BJ (cell line): Measurements from ENCODE around the gene CACNA1C. TPM values are rescaled to one million over a fixed set of nuclear protein-coding genes. Genes with fewer than 3 reads are reported as not detected.

Source experiments
- CTCF ChIA-PET: fragments of 350-600 bp; formaldehyde crosslinking; extraction: SDS; loops from one replicate; lab custom pipeline; 2021; ENCODE audit warnings: antibody characterized with exemption, inconsistent platforms; lab: Yijun Ruan, JAX
- POLR2A ChIA-PET: fragments of 300-600 bp; sonication (Branson Sonifier 250); formaldehyde crosslinking; extraction: SDS; loops from one replicate; lab custom pipeline; 2021; ENCODE audit warnings: antibody characterized with exemption; lab: Charles Lee
- DNase-seq: peaks from one replicate; pipeline ENCODE4 v3.0.0-alpha.2; 2011; ENCODE audit warnings: low read depth
- H3K27me3 ChIP-seq: 2 replicates; pipeline ENCODE4 v1.6.0; 2011; ENCODE audit warnings: low read length; ENCODE audit not compliant: control insufficient read depth, insufficient read depth
- H3K36me3 ChIP-seq: 2 replicates; pipeline ENCODE4 v1.5.1; 2011; ENCODE audit warnings: low read length; ENCODE audit not compliant: control insufficient read depth, insufficient read depth
- H3K4me3 ChIP-seq: 2 replicates; pipeline ENCODE4 v1.5.1; 2011; ENCODE audit warnings: low read depth, mild to moderate bottlenecking, control low read depth, low read length
- polyA plus RNA-seq: library from polyadenylated mRNA; depleted of rRNA; stranded (reverse); fragments of >200 nt; gene quantifications from 2 replicates; pipeline ENCODE4 v1.2.3, GENCODE V29; 2011
- TF ChIP-seq, protein P1 (sequence below): IDR thresholded peaks from 2 replicates; pipeline ENCODE4 v1.5.1; 2011; ENCODE audit warnings: low read depth, mild to moderate bottlenecking, control low read depth, inconsistent platforms, low read length, moderate library complexity; ENCODE audit not compliant: insufficient read depth

Gene CACNA1C
- polyA plus RNA-seq, 1 experiment: 14.7 TPM

GRCh38 chr12:2231956-2232355 is 179.2 kb downstream of the CACNA1C start:
- no peaks in the 10 kb centered on the region for H3K27me3 ChIP-seq
- TF ChIP-seq, protein P1, sequence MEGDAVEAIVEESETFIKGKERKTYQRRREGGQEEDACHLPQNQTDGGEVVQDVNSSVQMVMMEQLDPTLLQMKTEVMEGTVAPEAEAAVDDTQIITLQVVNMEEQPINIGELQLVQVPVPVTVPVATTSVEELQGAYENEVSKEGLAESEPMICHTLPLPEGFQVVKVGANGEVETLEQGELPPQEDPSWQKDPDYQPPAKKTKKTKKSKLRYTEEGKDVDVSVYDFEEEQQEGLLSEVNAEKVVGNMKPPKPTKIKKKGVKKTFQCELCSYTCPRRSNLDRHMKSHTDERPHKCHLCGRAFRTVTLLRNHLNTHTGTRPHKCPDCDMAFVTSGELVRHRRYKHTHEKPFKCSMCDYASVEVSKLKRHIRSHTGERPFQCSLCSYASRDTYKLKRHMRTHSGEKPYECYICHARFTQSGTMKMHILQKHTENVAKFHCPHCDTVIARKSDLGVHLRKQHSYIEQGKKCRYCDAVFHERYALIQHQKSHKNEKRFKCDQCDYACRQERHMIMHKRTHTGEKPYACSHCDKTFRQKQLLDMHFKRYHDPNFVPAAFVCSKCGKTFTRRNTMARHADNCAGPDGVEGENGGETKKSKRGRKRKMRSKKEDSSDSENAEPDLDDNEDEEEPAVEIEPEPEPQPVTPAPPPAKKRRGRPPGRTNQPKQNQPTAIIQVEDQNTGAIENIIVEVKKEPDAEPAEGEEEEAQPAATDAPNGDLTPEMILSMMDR: no peak
- CTCF ChIA-PET: interaction anchor here (0.7 to 1.3 kb wide), 3 partner anchors 11 to 52 kb away, joined by 3 to 4 read pairs (median 3); no protein-coding TSS in a partner anchor
- no peak for DNase-seq
- POLR2A ChIA-PET: no interaction called here
- H3K36me3 ChIP-seq: no peaks in the 10 kb centered on the region; the same call in 1 of the 2 replicates
- no peak overlapping the region for H3K4me3 ChIP-seq

DNA sequence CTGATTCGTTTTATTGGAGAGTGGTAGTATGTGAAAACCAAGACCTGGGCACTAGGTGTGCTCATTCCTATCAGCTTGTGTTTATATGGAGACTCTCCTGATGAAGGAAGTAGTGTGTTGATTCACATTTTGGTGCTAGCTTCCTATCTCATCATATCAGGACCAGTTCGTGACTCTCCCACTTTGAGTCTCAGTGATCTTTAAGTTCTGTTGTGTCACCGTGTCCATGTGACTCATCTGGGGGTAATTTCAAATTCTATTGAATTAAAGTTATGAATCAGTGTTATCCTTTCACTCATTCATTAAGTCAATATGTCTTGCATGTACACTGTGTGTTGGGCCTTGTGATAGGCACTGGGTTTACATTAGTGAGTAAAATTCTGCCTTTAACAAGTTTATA is 180.2 kb downstream of the CACNA1C start:
- ChIA-PET CTCF (interaction anchor here (1.2 to 1.3 kb wide), 2 partner anchors 10 to 23 kb away, joined by 3 to 5 read pairs; no protein-coding TSS in a partner anchor), POLR2A (no interaction called here)
- Histone ChIP-seq H3K4me3 (no peak overlapping the region), H3K27me3 (no peaks in the 10 kb centered on the region), H3K36me3 (no peaks in the 10 kb centered on the region)
- TF ChIP-seq, protein P1: no peak
- no peak for DNase-seq

GRCh38 chr12:2234091-2234490 is 181.3 kb downstream of the CACNA1C start:
- Histone ChIP-seq H3K4me3 (no peak overlapping the region), H3K27me3 (no peaks in the 10 kb centered on the region), H3K36me3 (no peaks in the 10 kb centered on the region)
- CTCF ChIA-PET: no interaction called here
- TF ChIP-seq, protein P1: no peak
- no peak for DNase-seq
- POLR2A ChIA-PET: no interaction called here

DNA sequence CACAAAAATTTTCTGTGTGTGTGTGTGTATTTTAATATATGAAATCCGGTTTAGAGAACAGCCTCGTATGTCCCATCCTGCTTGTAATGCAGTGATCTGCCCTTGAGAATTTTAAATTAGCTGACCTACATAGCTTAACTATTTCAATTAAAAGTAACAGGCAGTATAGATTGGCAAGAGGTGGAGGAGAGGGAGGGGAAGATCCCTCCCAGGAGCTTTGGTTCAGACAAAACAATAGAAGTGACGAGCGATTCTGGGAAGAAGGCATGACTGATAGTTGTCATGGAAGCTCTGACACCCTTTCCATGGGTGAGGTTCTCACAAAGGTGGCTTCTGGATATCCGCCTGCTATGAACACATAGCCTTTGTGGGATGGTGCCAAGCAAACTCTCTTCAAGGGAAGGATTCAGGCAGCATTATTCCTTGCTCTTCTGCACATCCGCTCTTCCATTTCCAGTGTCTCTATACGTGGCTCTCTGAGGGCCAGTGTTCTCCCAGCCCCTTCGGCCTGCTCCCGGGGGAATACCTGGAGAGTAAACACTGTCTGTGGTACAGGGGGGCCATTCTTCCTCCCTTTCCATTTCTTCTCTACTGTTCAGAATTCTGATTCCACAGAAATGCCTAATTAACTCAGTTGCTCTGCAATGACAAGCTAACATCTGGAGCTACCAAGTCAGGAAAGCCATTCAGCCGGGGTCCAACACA is 182.0 kb downstream of the CACNA1C start:
- TF ChIP-seq, protein P1: no peak
- DNase-seq: no peak
- ChIA-PET POLR2A (no interaction called here), CTCF (interaction anchor here (0.6 kb wide), 1 partner anchor 15 kb away, joined by 3 read pairs; no protein-coding TSS in a partner anchor)
- no peaks in the 10 kb centered on the region for H3K27me3 ChIP-seq
- no peaks in the 10 kb centered on the region for H3K36me3 ChIP-seq
- no peak overlapping the region for H3K4me3 ChIP-seq

DNA sequence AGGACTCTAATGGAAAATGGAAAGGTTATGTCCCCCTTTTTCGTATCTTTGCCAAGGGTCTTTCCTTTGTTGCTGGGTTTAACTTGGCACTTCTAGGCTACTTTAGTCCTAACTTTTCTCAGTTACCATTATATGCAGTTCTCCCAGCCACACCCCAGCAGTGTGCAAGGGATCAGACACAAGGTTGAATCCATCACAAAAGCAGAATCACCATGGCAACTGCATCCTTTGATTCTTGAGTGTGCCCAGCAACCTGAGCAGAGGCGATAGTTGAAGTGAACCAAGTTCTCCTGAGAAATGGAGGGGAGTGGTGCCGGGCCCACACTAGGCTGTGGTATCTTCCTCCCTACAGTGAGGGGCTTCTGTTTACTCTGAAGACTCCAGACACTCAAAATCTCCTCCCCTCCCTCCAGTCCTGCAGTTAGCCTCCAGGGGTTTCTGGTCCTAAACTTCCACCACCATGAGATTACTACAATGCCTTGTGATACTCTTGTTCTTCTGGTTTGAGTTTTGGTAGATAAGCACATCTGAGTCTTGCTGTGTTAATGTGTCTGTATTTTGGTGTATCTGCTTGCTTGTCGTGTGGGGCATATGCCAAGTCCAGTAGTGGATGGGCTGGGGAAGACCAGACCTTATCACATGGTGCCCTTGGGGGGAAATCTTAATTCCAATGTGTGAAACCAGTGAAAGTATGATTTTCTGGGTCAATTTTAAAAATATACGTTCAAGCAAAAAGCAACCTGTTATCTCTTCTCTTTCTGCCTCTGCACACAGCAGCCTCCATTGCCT is 183.9 kb downstream of the CACNA1C start:
- H3K4me3 ChIP-seq: no peak overlapping the region
- CTCF ChIA-PET: no interaction called here
- H3K36me3 ChIP-seq: no peaks in the 10 kb centered on the region
- TF ChIP-seq, protein P1: no peak
- no peaks in the 10 kb centered on the region for H3K27me3 ChIP-seq
- POLR2A ChIA-PET: no interaction called here
- no peak for DNase-seq
